Loucy (cell line): ENCODE results near the gene RSRC1.

Source experiments
- CTCF ChIP-seq: fragments of 200-600 bp; sonication (generic); conservative IDR thresholded peaks from 2 replicates; pipeline ENCODE4 v1.5.1; 2014; ENCODE audit warnings: mild to moderate bottlenecking, antibody characterized with exemption, low read length
- EZH2phosphoT487 ChIP-seq: fragments of 200-600 bp; IDR thresholded peaks from 2 replicates; pipeline ENCODE4 v1.6.1; 2018; ENCODE audit warnings: antibody characterized with exemption, mild to moderate bottlenecking, moderate library complexity, borderline replicate concordance

GRCh38 chr3:158430968-158431367 is 321.1 kb downstream of the RSRC1 start:
- TF ChIP-seq CTCF (no peak), EZH2phosphoT487 (no peak)
